ENCODE data around the gene OR5K4. TPM values are rescaled to one million over a fixed set of nuclear protein-coding genes. Genes with fewer than 3 reads are reported as not detected.

OR5K4 gene
- total and polyA plus RNA-seq, 9 of the 15 experiments (the other 6 are each of a cell fraction or from before 2014, with no cell fraction given), result not detected

DNA sequence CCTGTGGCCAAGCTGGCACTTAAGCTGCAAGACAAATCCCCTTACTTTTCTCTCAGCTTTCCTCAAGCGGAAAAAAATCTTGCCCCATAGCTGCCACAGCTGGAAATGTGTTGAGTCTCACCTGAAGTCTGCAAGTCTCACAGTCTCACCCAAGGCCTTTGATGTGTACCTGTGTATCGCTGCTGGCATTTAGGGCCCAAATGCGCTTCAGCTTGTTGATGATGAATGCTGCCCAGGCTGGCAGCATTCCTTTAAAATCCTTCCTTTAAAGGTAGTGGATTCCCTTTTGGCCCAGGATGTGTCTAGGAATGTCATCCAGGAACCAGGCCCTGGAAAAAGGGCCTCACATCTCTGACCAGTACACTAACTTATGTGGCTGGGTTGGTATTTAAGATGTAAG lies 7.0 kb downstream of the OR5K4 start:
- no peak overlapping the region for H3K4me2 ChIP-seq (ENCODE audit: insufficient read depth, low read length)
- no peaks in the 10 kb centered on the region for H3K4me1 ChIP-seq (replicated peaks in 1 of 2; ENCODE audit: control insufficient read depth in 2 of 2, insufficient read depth in 2 of 2, low read length in 2 of 2)
- ATAC-seq, result no peak
- no peak overlapping the region for H3K4me3 ChIP-seq
- 0% methylated on average over 3 of the region's 3 CpGs for WGBS (ENCODE audit: insufficient coverage, low coverage, missing lambda C conversion rate)
- no peaks in the 10 kb centered on the region for H3K9me3 ChIP-seq (replicated peaks; ENCODE audit: control insufficient read depth, insufficient read depth, low read depth, low read length)
- no peak for DNase-seq (ENCODE audit: extremely low read depth in 1 of 4, low spot score in 3 of 4)
- BruUV-seq (replicated peaks), result no TSS peak
- CTCF ChIA-PET (ENCODE audit: low intra/inter-chr PET ratio), result no interaction called here
- no peak overlapping the region for H2AFZ ChIP-seq (ENCODE audit: low read depth, low read length)
- FAIRE-seq, result no peak
- H4K20me1 ChIP-seq (replicated peaks; ENCODE audit: control insufficient read depth, insufficient read depth, low read length), result no peaks in the 10 kb centered on the region
- no peak overlapping the region for H3K27ac ChIP-seq (ENCODE audit: extremely low read depth, low read depth, low read length)
- H3K9me1 ChIP-seq (ENCODE audit: control insufficient read depth, insufficient read depth, low read length), result no peaks in the 10 kb centered on the region
- H3K27me3 ChIP-seq (ENCODE audit: control insufficient read depth in 2 of 2, insufficient read depth in 2 of 2, low read length in 2 of 2), result no peaks in the 10 kb centered on the region
- in situ Hi-C loops (cut with MboI), result no loop called here
- intact Hi-C loops (cut with micrococcal nuclease), result no loop called here
- H3K36me3 ChIP-seq (ENCODE audit: control insufficient read depth, insufficient read depth, low read length), result no peaks in the 10 kb centered on the region
- POLR2A ChIA-PET, result no interaction called here
- H3K9ac ChIP-seq (ENCODE audit: insufficient read depth in 1 of 2, low read depth in 2 of 2, low read length in 2 of 2), result no peak overlapping the region
- H3K79me2 ChIP-seq (ENCODE audit: control insufficient read depth, insufficient read depth, low read length), result no peaks in the 10 kb centered on the region
- TF ChIP-seq EWSR1 (IDR thresholded peaks at IDR 0.05; ENCODE audit: borderline replicate concordance, low read depth, partially characterized antibody) (no peak), PHB2 (IDR thresholded peaks at IDR 0.05; ENCODE audit: low read depth) (no peak), ATF7 (IDR thresholded peaks at IDR 0.05) (no peak), ZNF133 (CRISPR knock-in tag; IDR thresholded peaks at IDR 0.05) (no peak)
- TF ChIP-seq, protein P1, sequence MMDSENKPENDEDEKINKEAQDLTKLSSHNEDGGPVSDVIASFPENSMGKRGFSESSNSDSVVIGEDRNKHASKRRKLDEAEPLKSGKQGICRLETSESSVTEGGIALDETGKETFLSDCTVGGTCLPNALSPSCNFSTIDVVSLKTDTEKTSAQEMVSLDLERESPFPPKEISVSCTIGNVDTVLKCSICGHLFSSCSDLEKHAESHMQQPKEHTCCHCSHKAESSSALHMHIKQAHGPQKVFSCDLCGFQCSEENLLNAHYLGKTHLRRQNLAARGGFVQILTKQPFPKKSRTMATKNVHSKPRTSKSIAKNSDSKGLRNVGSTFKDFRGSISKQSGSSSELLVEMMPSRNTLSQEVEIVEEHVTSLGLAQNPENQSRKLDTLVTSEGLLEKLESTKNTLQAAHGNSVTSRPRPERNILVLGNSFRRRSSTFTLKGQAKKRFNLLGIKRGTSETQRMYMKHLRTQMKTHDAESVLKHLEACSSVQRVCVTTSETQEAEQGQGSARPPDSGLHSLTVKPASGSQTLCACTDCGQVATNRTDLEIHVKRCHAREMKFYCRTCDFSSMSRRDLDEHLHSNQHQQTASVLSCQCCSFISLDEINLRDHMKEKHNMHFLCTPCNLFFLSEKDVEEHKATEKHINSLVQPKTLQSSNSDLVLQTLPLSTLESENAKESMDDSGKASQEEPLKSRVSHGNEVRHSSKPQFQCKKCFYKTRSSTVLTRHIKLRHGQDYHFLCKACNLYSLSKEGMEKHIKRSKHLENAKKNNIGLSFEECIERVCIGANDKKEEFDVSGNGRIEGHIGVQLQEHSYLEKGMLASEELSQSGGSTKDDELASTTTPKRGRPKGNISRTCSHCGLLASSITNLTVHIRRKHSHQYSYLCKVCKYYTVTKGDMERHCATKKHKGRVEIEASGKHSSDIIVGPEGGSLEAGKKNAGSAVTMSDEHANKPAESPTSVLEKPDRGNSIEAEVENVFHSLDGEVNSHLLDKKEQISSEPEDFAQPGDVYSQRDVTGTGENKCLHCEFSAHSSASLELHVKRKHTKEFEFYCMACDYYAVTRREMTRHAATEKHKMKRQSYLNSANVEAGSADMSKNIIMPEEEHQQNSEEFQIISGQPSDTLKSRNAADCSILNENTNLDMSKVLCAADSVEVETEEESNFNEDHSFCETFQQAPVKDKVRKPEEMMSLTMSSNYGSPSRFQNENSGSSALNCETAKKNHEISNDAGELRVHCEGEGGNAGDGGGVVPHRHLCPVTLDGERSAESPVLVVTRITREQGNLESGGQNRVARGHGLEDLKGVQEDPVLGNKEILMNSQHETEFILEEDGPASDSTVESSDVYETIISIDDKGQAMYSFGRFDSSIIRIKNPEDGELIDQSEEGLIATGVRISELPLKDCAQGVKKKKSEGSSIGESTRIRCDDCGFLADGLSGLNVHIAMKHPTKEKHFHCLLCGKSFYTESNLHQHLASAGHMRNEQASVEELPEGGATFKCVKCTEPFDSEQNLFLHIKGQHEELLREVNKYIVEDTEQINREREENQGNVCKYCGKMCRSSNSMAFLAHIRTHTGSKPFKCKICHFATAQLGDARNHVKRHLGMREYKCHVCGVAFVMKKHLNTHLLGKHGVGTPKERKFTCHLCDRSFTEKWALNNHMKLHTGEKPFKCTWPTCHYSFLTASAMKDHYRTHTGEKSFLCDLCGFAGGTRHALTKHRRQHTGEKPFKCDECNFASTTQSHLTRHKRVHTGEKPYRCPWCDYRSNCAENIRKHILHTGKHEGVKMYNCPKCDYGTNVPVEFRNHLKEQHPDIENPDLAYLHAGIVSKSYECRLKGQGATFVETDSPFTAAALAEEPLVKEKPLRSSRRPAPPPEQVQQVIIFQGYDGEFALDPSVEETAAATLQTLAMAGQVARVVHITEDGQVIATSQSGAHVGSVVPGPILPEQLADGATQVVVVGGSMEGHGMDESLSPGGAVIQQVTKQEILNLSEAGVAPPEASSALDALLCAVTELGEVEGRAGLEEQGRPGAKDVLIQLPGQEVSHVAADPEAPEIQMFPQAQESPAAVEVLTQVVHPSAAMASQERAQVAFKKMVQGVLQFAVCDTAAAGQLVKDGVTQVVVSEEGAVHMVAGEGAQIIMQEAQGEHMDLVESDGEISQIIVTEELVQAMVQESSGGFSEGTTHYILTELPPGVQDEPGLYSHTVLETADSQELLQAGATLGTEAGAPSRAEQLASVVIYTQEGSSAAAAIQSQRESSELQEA (IDR thresholded peaks at IDR 0.05; ENCODE audit: low read depth), result no peak
- TF ChIP-seq, protein P2, sequence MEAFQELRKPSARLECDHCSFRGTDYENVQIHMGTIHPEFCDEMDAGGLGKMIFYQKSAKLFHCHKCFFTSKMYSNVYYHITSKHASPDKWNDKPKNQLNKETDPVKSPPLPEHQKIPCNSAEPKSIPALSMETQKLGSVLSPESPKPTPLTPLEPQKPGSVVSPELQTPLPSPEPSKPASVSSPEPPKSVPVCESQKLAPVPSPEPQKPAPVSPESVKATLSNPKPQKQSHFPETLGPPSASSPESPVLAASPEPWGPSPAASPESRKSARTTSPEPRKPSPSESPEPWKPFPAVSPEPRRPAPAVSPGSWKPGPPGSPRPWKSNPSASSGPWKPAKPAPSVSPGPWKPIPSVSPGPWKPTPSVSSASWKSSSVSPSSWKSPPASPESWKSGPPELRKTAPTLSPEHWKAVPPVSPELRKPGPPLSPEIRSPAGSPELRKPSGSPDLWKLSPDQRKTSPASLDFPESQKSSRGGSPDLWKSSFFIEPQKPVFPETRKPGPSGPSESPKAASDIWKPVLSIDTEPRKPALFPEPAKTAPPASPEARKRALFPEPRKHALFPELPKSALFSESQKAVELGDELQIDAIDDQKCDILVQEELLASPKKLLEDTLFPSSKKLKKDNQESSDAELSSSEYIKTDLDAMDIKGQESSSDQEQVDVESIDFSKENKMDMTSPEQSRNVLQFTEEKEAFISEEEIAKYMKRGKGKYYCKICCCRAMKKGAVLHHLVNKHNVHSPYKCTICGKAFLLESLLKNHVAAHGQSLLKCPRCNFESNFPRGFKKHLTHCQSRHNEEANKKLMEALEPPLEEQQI (IDR thresholded peaks at IDR 0.05), result no peak
- TF ChIP-seq, protein P3, sequence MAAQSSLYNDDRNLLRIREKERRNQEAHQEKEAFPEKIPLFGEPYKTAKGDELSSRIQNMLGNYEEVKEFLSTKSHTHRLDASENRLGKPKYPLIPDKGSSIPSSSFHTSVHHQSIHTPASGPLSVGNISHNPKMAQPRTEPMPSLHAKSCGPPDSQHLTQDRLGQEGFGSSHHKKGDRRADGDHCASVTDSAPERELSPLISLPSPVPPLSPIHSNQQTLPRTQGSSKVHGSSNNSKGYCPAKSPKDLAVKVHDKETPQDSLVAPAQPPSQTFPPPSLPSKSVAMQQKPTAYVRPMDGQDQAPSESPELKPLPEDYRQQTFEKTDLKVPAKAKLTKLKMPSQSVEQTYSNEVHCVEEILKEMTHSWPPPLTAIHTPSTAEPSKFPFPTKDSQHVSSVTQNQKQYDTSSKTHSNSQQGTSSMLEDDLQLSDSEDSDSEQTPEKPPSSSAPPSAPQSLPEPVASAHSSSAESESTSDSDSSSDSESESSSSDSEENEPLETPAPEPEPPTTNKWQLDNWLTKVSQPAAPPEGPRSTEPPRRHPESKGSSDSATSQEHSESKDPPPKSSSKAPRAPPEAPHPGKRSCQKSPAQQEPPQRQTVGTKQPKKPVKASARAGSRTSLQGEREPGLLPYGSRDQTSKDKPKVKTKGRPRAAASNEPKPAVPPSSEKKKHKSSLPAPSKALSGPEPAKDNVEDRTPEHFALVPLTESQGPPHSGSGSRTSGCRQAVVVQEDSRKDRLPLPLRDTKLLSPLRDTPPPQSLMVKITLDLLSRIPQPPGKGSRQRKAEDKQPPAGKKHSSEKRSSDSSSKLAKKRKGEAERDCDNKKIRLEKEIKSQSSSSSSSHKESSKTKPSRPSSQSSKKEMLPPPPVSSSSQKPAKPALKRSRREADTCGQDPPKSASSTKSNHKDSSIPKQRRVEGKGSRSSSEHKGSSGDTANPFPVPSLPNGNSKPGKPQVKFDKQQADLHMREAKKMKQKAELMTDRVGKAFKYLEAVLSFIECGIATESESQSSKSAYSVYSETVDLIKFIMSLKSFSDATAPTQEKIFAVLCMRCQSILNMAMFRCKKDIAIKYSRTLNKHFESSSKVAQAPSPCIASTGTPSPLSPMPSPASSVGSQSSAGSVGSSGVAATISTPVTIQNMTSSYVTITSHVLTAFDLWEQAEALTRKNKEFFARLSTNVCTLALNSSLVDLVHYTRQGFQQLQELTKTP (IDR thresholded peaks at IDR 0.05; ENCODE audit: low read depth in 1 of 2, partially characterized antibody in 2 of 2), result no peak

Measured in K562 (cell line).